NCI-H146 (cell line): ENCODE measurements around the gene ZNF486.
A peak's percentile ranks its signal among the peaks of the same experiment; 100 is the strongest.
"Not testable (repeated sequence)": the region's sequence is repeated elsewhere in the genome, so short reads cannot be mapped to it uniquely, and the experiment has no call there.

ENCODE experiments used
- DNase-seq: peaks from one replicate; lab custom pipeline; 2025; lab: John Stamatoyannopoulos, UW

The ZNF486 gene

GRCh38 chr19:20167020-20167644 is at the start of gene ZNF486:
Gene ZNF486 (plus strand): TSS chr19:20167214. CDS start chr19:20167331, 117 bp downstream.
- peak; percentile 97 for DNase-seq

GRCh38 chr19:20118064-20118839 is 48.8 kb upstream of the ZNF486 start:
- DNase-seq: not testable (repeated sequence)

GRCh38 chr19:20124879-20125278 is 42.1 kb upstream of the ZNF486 start:
- no peak for DNase-seq

- DNase-seq: not testable (repeated sequence)
Observed at GRCh38 chr19:20132933-20133332, 34.1 kb upstream of the ZNF486 start.

- not testable (repeated sequence) for DNase-seq
Observed at GRCh38 chr19:20137714-20138113, 29.3 kb upstream of the ZNF486 start.

GRCh38 chr19:20151617-20152145 is 15.3 kb upstream of the ZNF486 start:
- DNase-seq: no peak

GRCh38 chr19:20152506-20152905 is 14.5 kb upstream of the ZNF486 start:
- not testable (repeated sequence) for DNase-seq

- DNase-seq: no peak
Observed at GRCh38 chr19:20153281-20153680, 13.7 kb upstream of the ZNF486 start.

GRCh38 chr19:20154636-20155035 is 12.4 kb upstream of the ZNF486 start:
- peak; percentile 47 for DNase-seq

- no peak for DNase-seq
Observed at GRCh38 chr19:20162821-20163220, 4.2 kb upstream of the ZNF486 start.

GRCh38 chr19:20164456-20164855 is 2.6 kb upstream of the ZNF486 start:
- DNase-seq: no peak

- DNase-seq: no peak
Observed at GRCh38 chr19:20165971-20166592, 932 bp upstream of the ZNF486 start.

GRCh38 chr19:20167651-20168122 is 673 bp downstream of the ZNF486 start:
- no peak for DNase-seq

GRCh38 chr19:20171285-20171684 is 4.3 kb downstream of the ZNF486 start:
- DNase-seq: no peak

GRCh38 chr19:20175848-20176247 is 8.8 kb downstream of the ZNF486 start:
- not testable (repeated sequence) for DNase-seq

- not testable (repeated sequence) for DNase-seq
Observed at GRCh38 chr19:20179956-20180355, 12.9 kb downstream of the ZNF486 start.

GRCh38 chr19:20182222-20182785 is 15.3 kb downstream of the ZNF486 start:
- DNase-seq: no peak

GRCh38 chr19:20186174-20186573 is 19.2 kb downstream of the ZNF486 start:
- no peak for DNase-seq

GRCh38 chr19:20197747-20198146 is 30.7 kb downstream of the ZNF486 start:
- no peak for DNase-seq

GRCh38 chr19:20209051-20209450 is 42.0 kb downstream of the ZNF486 start:
- DNase-seq: no peak

GRCh38 chr19:20214366-20214765 is 47.4 kb downstream of the ZNF486 start:
- DNase-seq: not testable (repeated sequence)

GRCh38 chr19:20221605-20222004 is 54.6 kb downstream of the ZNF486 start:
- DNase-seq: not testable (repeated sequence)
